Smooth muscle cell (in vitro differentiated cells): Measurements from ENCODE around the gene NHSL1. TPM values are rescaled to one million over a fixed set of nuclear protein-coding genes. Genes with fewer than 3 reads are reported as not detected.

Experiments used
- DNase-seq: peaks from one replicate; lab custom pipeline; 2025; ENCODE audit not compliant: unreplicated experiment; lab: John Stamatoyannopoulos, UW
- H2AFZ ChIP-seq: fragments of 200-600 bp; sonication (generic); 2 replicates; pipeline ENCODE4 v1.6.0; 2016; ENCODE audit warnings: antibody characterized with exemption, low read depth, mild to moderate bottlenecking
- H3F3A ChIP-seq: fragments of 200-600 bp; sonication (generic); 2 replicates; pipeline ENCODE4 v1.6.0; 2017; ENCODE audit warnings: antibody characterized with exemption, low read depth
- H3K27ac ChIP-seq: fragments of 200-600 bp; sonication (generic); 2 replicates; pipeline ENCODE4 v1.5.1; 2016; ENCODE audit warnings: low read depth, mild to moderate bottlenecking
- H3K27me3 ChIP-seq: fragments of 200-600 bp; sonication (generic); 2 replicates; pipeline ENCODE4 v1.6.1; 2016; ENCODE audit warnings: low read depth, mild to moderate bottlenecking
- H3K36me3 ChIP-seq: fragments of 200-600 bp; sonication (generic); 2 replicates; pipeline ENCODE4 v1.5.1; 2016; ENCODE audit warnings: low read depth
- H3K4me1 ChIP-seq: fragments of 200-600 bp; sonication (generic); 2 replicates; pipeline ENCODE4 v1.5.1; 2016; ENCODE audit warnings: low read depth
- H3K4me2 ChIP-seq: fragments of 200-600 bp; sonication (generic); 2 replicates; pipeline ENCODE4 v1.6.0; 2016; ENCODE audit warnings: mild to moderate bottlenecking
- H3K4me3 ChIP-seq: fragments of 200-600 bp; sonication (generic); 2 replicates; pipeline ENCODE4 v1.5.1; 2016; ENCODE audit warnings: mild to moderate bottlenecking
- H3K79me2 ChIP-seq: fragments of 200-600 bp; sonication (generic); 2 replicates; pipeline ENCODE4 v1.6.0; 2016; ENCODE audit warnings: low read depth, mild to moderate bottlenecking
- H3K9ac ChIP-seq: fragments of 200-600 bp; sonication (generic); 2 replicates; pipeline ENCODE4 v1.6.0; 2016; ENCODE audit warnings: low read depth
- H3K9me3 ChIP-seq: fragments of 200-600 bp; sonication (generic); replicated peaks from 2 replicates; pipeline ENCODE4 v1.5.1; 2016; ENCODE audit warnings: low read depth
- H4K20me1 ChIP-seq: fragments of 200-600 bp; sonication (generic); 2 replicates; pipeline ENCODE4 v1.6.0; 2016; ENCODE audit warnings: low read depth
- CTCF ChIP-seq: fragments of 200-600 bp; sonication (generic); IDR thresholded peaks from 2 replicates; pipeline ENCODE4 v1.5.1; 2017; ENCODE audit warnings: borderline replicate concordance, mild to moderate bottlenecking, antibody characterized with exemption; ENCODE audit not compliant: insufficient read depth, poor library complexity, severe bottlenecking
- WGBS: methylation state at CpG from one replicate; pipeline ENCODE4 v1.1.7; 2016; ENCODE audit warnings: low lambda C conversion rate; 5-methylcytosine and 5-hydroxymethylcytosine counted together
- polyA plus RNA-seq: library from polyadenylated mRNA; unstranded; fragments of >200 nt; fragmentation: Nextera tagmentation; extraction: Ambion mirVana; gene quantifications from 2 replicates; pipeline ENCODE4 v1.2.1, GENCODE V29; 2016
- total RNA-seq: library from RNA; depleted of rRNA; stranded (reverse); fragments of >200 nt; gene quantifications from 2 replicates; pipeline ENCODE4 v1.2.3, GENCODE V29; 2014

NHSL1 gene
- total and polyA plus RNA-seq, 2 experiments from 2014 or later = 6.6 to 7.2 TPM

GRCh38 chr6:138484018-138484731, 15.1 kb downstream of the NHSL1 start:
- no peaks in the 10 kb centered on the region for H3K27me3 ChIP-seq
- H3K27ac ChIP-seq = no peak overlapping the region
- WGBS = 93% methylated on average over 3 of the region's 3 CpGs
- no peak overlapping the region for H3K4me3 ChIP-seq
- H4K20me1 ChIP-seq = peaks cover 9% of the 10 kb centered on the region
- no peaks in the 10 kb centered on the region for H3K36me3 ChIP-seq
- no peak for TF ChIP-seq CTCF
- H3K79me2 ChIP-seq = no peaks in the 10 kb centered on the region
- H3K9me3 ChIP-seq = no peaks in the 10 kb centered on the region
- H3K4me1 ChIP-seq = peaks cover 27% of the 10 kb centered on the region
- H3K9ac ChIP-seq = no peak overlapping the region
- peaks cover 4% of the 10 kb centered on the region for H3F3A ChIP-seq
- no peak overlapping the region for H2AFZ ChIP-seq
- no peak for DNase-seq
- no peak overlapping the region for H3K4me2 ChIP-seq

GRCh38 chr6:138482816-138483215, 16.5 kb downstream of the NHSL1 start:
- Histone ChIP-seq H3K36me3 (no peaks in the 10 kb centered on the region), H3K27ac (no peak overlapping the region), H3K27me3 (no peaks in the 10 kb centered on the region), H3F3A (peaks cover 4% of the 10 kb centered on the region), H3K4me3 (no peak overlapping the region), H3K9me3 (no peaks in the 10 kb centered on the region), H2AFZ (no peak overlapping the region), H3K4me1 (peaks cover 27% of the 10 kb centered on the region), H3K9ac (no peak overlapping the region), H3K79me2 (no peaks in the 10 kb centered on the region), H3K4me2 (no peak overlapping the region), H4K20me1 (peaks cover 9% of the 10 kb centered on the region)
- WGBS = 93% methylated on average over 3 of the region's 3 CpGs
- no peak for DNase-seq
- no peak for TF ChIP-seq CTCF

- H3K4me1 ChIP-seq = peaks cover 9% of the 10 kb centered on the region
- H3K9me3 ChIP-seq = no peaks in the 10 kb centered on the region
- WGBS = 90% methylated on average over 6 of the region's 6 CpGs
- no peak overlapping the region for H3K4me2 ChIP-seq
- H3K4me3 ChIP-seq = no peak overlapping the region
- H3K36me3 ChIP-seq = no peaks in the 10 kb centered on the region
- H3F3A ChIP-seq = no peaks in the 10 kb centered on the region
- no peaks in the 10 kb centered on the region for H3K27me3 ChIP-seq
- no peaks in the 10 kb centered on the region for H4K20me1 ChIP-seq
- DNase-seq = no peak
- no peak overlapping the region for H3K27ac ChIP-seq
- TF ChIP-seq CTCF = no peak
- peaks cover 4% of the 10 kb centered on the region for H3K79me2 ChIP-seq
- H2AFZ ChIP-seq = no peak overlapping the region
- no peak overlapping the region for H3K9ac ChIP-seq
Observed at GRCh38 chr6:138480279-138480949, 18.9 kb downstream of the NHSL1 start.
